HEK293 (cell line): ENCODE measurements around the gene DNAH7.

Experiments used
- CTCF ChIA-PET: fragments of 350-600 bp; formaldehyde crosslinking; extraction: SDS; loops from one replicate; lab custom pipeline; 2021; ENCODE audit warnings: antibody characterized with exemption; lab: Yijun Ruan, JAX
- POLR2A ChIA-PET: fragments of 300-600 bp; formaldehyde crosslinking; extraction: SDS; loops from one replicate; lab custom pipeline; 2020; ENCODE audit warnings: antibody characterized with exemption, inconsistent platforms; lab: Yijun Ruan, JAX
- H3K27ac ChIP-seq: fragments of 200-500 bp; sonication (Bioruptor generic); 2 replicates; pipeline ENCODE4 v1.5.1; 2014; ENCODE audit warnings: low read depth, low read length, control low read depth, inconsistent platforms; ENCODE audit errors: extremely low read depth
- H3K36me3 ChIP-seq, 2 experiments: fragments of 200-500 bp in 1 of 2; sonication (Bioruptor generic) in 1 of 2; 1 replicate in 1 of 2; 2 replicates in 1 of 2; pipeline ENCODE4 v1.5.1; 2014 to 2017; ENCODE audit warnings: inconsistent platforms in 2 of 2, low read length in 2 of 2; ENCODE audit not compliant: control insufficient read depth in 2 of 2, insufficient read depth in 1 of 2
- H3K4me1 ChIP-seq: fragments of 200-500 bp; sonication (Bioruptor generic); 2 replicates; pipeline ENCODE4 v1.5.1; 2014; ENCODE audit warnings: mild to moderate bottlenecking, low read length, inconsistent platforms; ENCODE audit not compliant: control insufficient read depth, insufficient read depth
- H3K4me3 ChIP-seq: 2 replicates; pipeline ENCODE4 v1.5.1; 2011; ENCODE audit warnings: low read depth, mild to moderate bottlenecking, control low read depth, low read length, moderate library complexity
- H3K9me3 ChIP-seq: fragments of 200-500 bp; sonication (Bioruptor generic); 2 replicates; pipeline ENCODE4 v1.5.1; 2014; ENCODE audit warnings: low read depth, low read length, inconsistent platforms; ENCODE audit not compliant: control insufficient read depth, insufficient read depth
- FEZF1 ChIP-seq: fragments of 450-650 bp; formaldehyde crosslinking; IDR thresholded peaks from 2 replicates; pipeline ENCODE4 v1.5.1; 2016; ENCODE audit warnings: missing biosample characterization, missing genetic modification characterization
- GLI2 ChIP-seq: fragments of 450-650 bp; formaldehyde crosslinking; IDR thresholded peaks from 2 replicates; pipeline ENCODE4; 2017; ENCODE audit warnings: missing biosample characterization, missing genetic modification characterization, low read depth, borderline replicate concordance
- GLI4 ChIP-seq: fragments of 450-650 bp; formaldehyde crosslinking; IDR thresholded peaks from 2 replicates; pipeline ENCODE4 v1.5.1; 2016; ENCODE audit warnings: missing biosample characterization, missing genetic modification characterization
- ZBTB11 ChIP-seq: fragments of 450-650 bp; formaldehyde crosslinking; conservative IDR thresholded peaks from 2 replicates; pipeline ENCODE4 v1.5.1; 2016; ENCODE audit warnings: low read depth, missing biosample characterization, missing genetic modification characterization
- ZBTB44 ChIP-seq: fragments of 450-650 bp; IDR thresholded peaks from 2 replicates; pipeline ENCODE4 v1.5.1; 2018; ENCODE audit warnings: missing biosample characterization, mild to moderate bottlenecking, missing genetic modification characterization
- ZFHX2 ChIP-seq: fragments of 450-650 bp; formaldehyde crosslinking; conservative IDR thresholded peaks from 2 replicates; pipeline ENCODE4 v1.5.1; 2016; ENCODE audit warnings: missing biosample characterization, missing genetic modification characterization
- ZNF112 ChIP-seq: fragments of 450-650 bp; formaldehyde crosslinking; IDR thresholded peaks from 2 replicates; pipeline ENCODE4 v1.5.0; 2017; ENCODE audit warnings: missing biosample characterization, missing genetic modification characterization
- ZNF133 ChIP-seq: fragments of 450-650 bp; formaldehyde crosslinking; IDR thresholded peaks from 2 replicates; pipeline ENCODE4 v1.5.1; 2016; ENCODE audit warnings: missing biosample characterization, missing genetic modification characterization
- ZNF148 ChIP-seq: fragments of 450-650 bp; formaldehyde crosslinking; IDR thresholded peaks from 2 replicates; pipeline ENCODE4 v1.5.0; 2017; ENCODE audit warnings: missing biosample characterization, missing genetic modification characterization, borderline replicate concordance
- ZNF221 ChIP-seq: fragments of 450-650 bp; formaldehyde crosslinking; IDR thresholded peaks from 2 replicates; pipeline ENCODE4 v1.5.1; 2017; ENCODE audit warnings: missing biosample characterization, missing genetic modification characterization, borderline replicate concordance
- ZNF26 ChIP-seq: fragments of 450-650 bp; formaldehyde crosslinking; IDR thresholded peaks from 2 replicates; pipeline ENCODE4 v1.5.1; 2016; ENCODE audit warnings: missing biosample characterization, missing genetic modification characterization
- ZNF335 ChIP-seq: fragments of 450-650 bp; formaldehyde crosslinking; conservative IDR thresholded peaks from 2 replicates; pipeline ENCODE4 v1.5.1; 2016; ENCODE audit warnings: missing biosample characterization, missing genetic modification characterization
- ZNF350 ChIP-seq: fragments of 450-650 bp; formaldehyde crosslinking; IDR thresholded peaks from 2 replicates; pipeline ENCODE4 v1.5.0; 2017; ENCODE audit warnings: missing biosample characterization, mild to moderate bottlenecking, missing genetic modification characterization
- ZNF354C ChIP-seq: fragments of 450-650 bp; formaldehyde crosslinking; IDR thresholded peaks from 2 replicates; pipeline ENCODE4 v1.5.1; 2016; ENCODE audit warnings: missing biosample characterization, missing genetic modification characterization, low read depth, borderline replicate concordance
- ZNF513 ChIP-seq: fragments of 450-650 bp; IDR thresholded peaks from 2 replicates; pipeline ENCODE4 v1.5.1; 2018; ENCODE audit warnings: missing biosample characterization, missing genetic modification characterization
- ZNF530 ChIP-seq: fragments of 450-650 bp; formaldehyde crosslinking; IDR thresholded peaks from 2 replicates; pipeline ENCODE4 v1.5.1; 2016; ENCODE audit warnings: low read depth, missing biosample characterization, missing genetic modification characterization
- ZNF544 ChIP-seq: fragments of 450-650 bp; formaldehyde crosslinking; IDR thresholded peaks from 2 replicates; pipeline ENCODE4 v1.5.0; 2017; ENCODE audit warnings: missing biosample characterization, missing genetic modification characterization
- ZNF561 ChIP-seq: fragments of 450-650 bp; IDR thresholded peaks from 2 replicates; pipeline ENCODE4 v1.5.1; 2018; ENCODE audit warnings: missing biosample characterization, missing genetic modification characterization, borderline replicate concordance
- ZNF585B ChIP-seq: fragments of 450-650 bp; formaldehyde crosslinking; IDR thresholded peaks from 2 replicates; pipeline ENCODE4 v1.5.1; 2016; ENCODE audit warnings: missing biosample characterization, missing genetic modification characterization
- ZNF670 ChIP-seq: fragments of 450-650 bp; formaldehyde crosslinking; IDR thresholded peaks from 2 replicates; pipeline ENCODE4 v1.5.1; 2016; ENCODE audit warnings: missing biosample characterization, missing genetic modification characterization, low read depth

The DNAH7 gene

GRCh38 chr2:195850764-195851163 lies 217.9 kb downstream of the DNAH7 start (continued):
- no peak for TF ChIP-seq ZNF26 (tag by site-specific recombination)

- no peak overlapping the region for H3K4me3 ChIP-seq
- no peak overlapping the region for H3K27ac ChIP-seq
- no peaks in the 10 kb centered on the region for H3K4me1 ChIP-seq
- TF ChIP-seq ZNF335 (tag by site-specific recombination) (no peak), ZNF544 (tag by site-specific recombination) (0 out of 2 replicates have a peak, but pooled peaks have one; percentile 64), GLI4 (no peak), ZNF350 (peak; percentile 49; the same call in 1 of the 2 replicates), ZNF561 (tag by site-specific recombination) (no peak), ZNF112 (tag by site-specific recombination) (0 out of 2 replicates have a peak, but pooled peaks have one; percentile 25)
- no peaks in the 10 kb centered on the region for H3K9me3 ChIP-seq
- ChIA-PET POLR2A (no interaction called here), CTCF (interaction anchor here (0.6 kb wide), 1 partner anchor 220 kb away, joined by 3 read pairs; the partner anchor contains the start of gene DNAH7)
- no peaks in the 10 kb centered on the region for H3K36me3 ChIP-seq
These were observed 220.3 kb downstream of the DNAH7 start for GRCh38 chr2:195848119-195848899.

- Histone ChIP-seq H3K9me3 (no peaks in the 10 kb centered on the region), H3K4me1 (no peaks in the 10 kb centered on the region), H3K4me3 (no peak overlapping the region), H3K36me3 (no peaks in the 10 kb centered on the region), H3K27ac (no peak overlapping the region)
- ChIA-PET POLR2A (no interaction called here), CTCF (no interaction called here)
- TF ChIP-seq GLI2 (tag by site-specific recombination) (no peak), ZNF513 (tag by site-specific recombination) (no peak), ZFHX2 (tag by site-specific recombination) (no peak), ZBTB11 (tag by site-specific recombination) (no peak), ZBTB44 (tag by site-specific recombination) (no peak), ZNF148 (tag by site-specific recombination) (no peak), ZNF350 (no peak), ZNF354C (tag by site-specific recombination) (no peak), ZNF585B (tag by site-specific recombination) (no peak), ZNF221 (tag by site-specific recombination) (no peak), FEZF1 (tag by site-specific recombination) (no peak), ZNF133 (no peak), ZNF530 (no peak), ZNF670 (tag by site-specific recombination) (no peak)
These were observed 225.7 kb downstream of the DNAH7 start for GRCh38 chr2:195842932-195843331.
